Activated naive CD4-positive, alpha-beta T cell treated with anti-CD3 and anti-CD28 coated beads, Interleukin-2, amount 10 ng/mL, durations not matched to agents 5 hours and 36 hours (primary cell): ENCODE measurements around the gene DLK2. TPM values are rescaled to one million over a fixed set of nuclear protein-coding genes. Genes with fewer than 3 reads are reported as not detected.

Experiments used
- microRNA-seq: library from miRNA; unstranded; fragments of <30 nt; microRNA quantifications from one replicate; pipeline ENCODE4 v1.2.0, GENCODE V29; 2022; ENCODE audit warnings: borderline microRNAs expressed, borderline replicate concordance
- total RNA-seq, 2 experiments: library from RNA; stranded (reverse); gene quantifications; one replicate each; pipeline ENCODE4 v1.2.3, GENCODE V29; 2021

Gene DLK2
- total RNA-seq: under 1 TPM; 0.43 to 0.55 TPM

GRCh38 chr6:43455531-43456428, at the start of gene DLK2:
Gene DLK2, minus strand, starts transcription at chr6:43455548. Its CDS starts 723 bp downstream, at chr6:43454825.

GRCh38 chr6:43477235-43478007, 22.1 kb upstream of the DLK2 start, which contains the start of gene TJAP1:
Gene TJAP1, plus strand, starts transcription at chr6:43477570. Its CDS starts 21,432 bp downstream, at chr6:43499002.

GRCh38 chr6:43427406-43428111, 27.8 kb downstream of the DLK2 start, which contains the start of gene ABCC10:
Gene ABCC10, plus strand, starts transcription at chr6:43427541. Its CDS starts 438 bp downstream, at chr6:43427979.

Small RNA genes within 50 kb of the gene (microRNA-seq; reads per million reads assigned to microRNA genes)
- not detected for gene MIR6780B

Other genes with a start within 250 kb of the DLK2 start
- gene DNPH1, start 226.1 kb downstream of the DLK2 start, total RNA-seq: 10 to 100 TPM; 43.1 to 43.6 TPM
- gene TTBK1, start 212.1 kb downstream of the DLK2 start, total RNA-seq: under 1 TPM in 1 of 2 experiments, not detected in 1; 0.03 TPM
- not detected for gene SLC22A7, start 157.3 kb downstream of the DLK2 start, total RNA-seq
- under 1 TPM; 0.29 to 0.35 TPM for gene CRIP3, start 146.7 kb downstream of the DLK2 start, total RNA-seq
- gene ZNF318, start 85.9 kb downstream of the DLK2 start, total RNA-seq: 10 to 100 TPM; 19.9 to 20.5 TPM
- gene ABCC10, start 28.0 kb downstream of the DLK2 start, total RNA-seq: 10 to 100 TPM; 42.2 to 48.8 TPM
- gene TJAP1, start 22.0 kb upstream of the DLK2 start, total RNA-seq: 10 to 100 TPM; 35.9 to 39.7 TPM
- gene LRRC73, start 54.8 kb upstream of the DLK2 start, total RNA-seq: under 1 TPM; 0.14 to 0.33 TPM
- 10 to 100 TPM; 63.2 to 69.1 TPM for gene YIPF3, start 61.4 kb upstream of the DLK2 start, total RNA-seq
- gene POLR1C, start 61.5 kb upstream of the DLK2 start, total RNA-seq: 10 to 100 TPM; 30.0 to 36.2 TPM
- 10 to 100 TPM; 49.0 to 49.5 TPM for gene XPO5, start 120.5 kb upstream of the DLK2 start, total RNA-seq
- 10 to 100 TPM; 67.9 to 70.9 TPM for gene POLH, start 120.6 kb upstream of the DLK2 start, total RNA-seq
- gene GTPBP2, start 173.7 kb upstream of the DLK2 start, total RNA-seq: 10 to 100 TPM; 82.4 to 87.5 TPM
- 10 to 100 TPM; 34.8 to 35.6 TPM for gene MAD2L1BP, start 180.3 kb upstream of the DLK2 start, total RNA-seq
- gene RSPH9, start 189.5 kb upstream of the DLK2 start, total RNA-seq: not detected
- 10 to 100 TPM; 36.3 to 37.3 TPM for gene MRPS18A, start 232.2 kb upstream of the DLK2 start, total RNA-seq